SK-N-MC (cell line): Measurements from ENCODE around the gene TECPR1.

Experiments
- DNase-seq: peaks from one replicate; pipeline ENCODE4 v3.0.0-alpha.2; 2011; ENCODE audit warnings: low read depth, low spot score
- H3K27ac ChIP-seq: fragments of 200-600 bp; sonication (generic); 2 replicates; pipeline ENCODE4 v1.5.1; 2016; ENCODE audit warnings: mixed run types
- H3K36me3 ChIP-seq: fragments of 200-600 bp; sonication (generic); 2 replicates; pipeline ENCODE4 v1.6.1; 2017; ENCODE audit warnings: antibody characterized with exemption, low read length, mixed read lengths; ENCODE audit not compliant: insufficient read depth
- H3K4me3 ChIP-seq: fragments of 200-600 bp; sonication (generic); 2 replicates; pipeline ENCODE4 v1.5.1; 2016
- H3K9ac ChIP-seq: fragments of 200-600 bp; sonication (generic); 2 replicates; pipeline ENCODE4 v1.8.0; 2017; ENCODE audit warnings: mixed run types, mixed read lengths; ENCODE audit not compliant: insufficient read length
- H3K9me3 ChIP-seq: fragments of 200-600 bp; sonication (generic); 2 replicates; pipeline ENCODE4 v1.6.1; 2017; ENCODE audit warnings: low read depth, mild to moderate bottlenecking, antibody characterized with exemption, low read length, moderate library complexity, mixed read lengths
- EZH2 ChIP-seq: fragments of 200-600 bp; sonication (generic); IDR thresholded peaks from one replicate; pipeline ENCODE4 v1.6.1; 2017; ENCODE audit warnings: antibody characterized with exemption
- FOXP2 ChIP-seq: optimal IDR thresholded peaks from 2 replicates; pipeline ENCODE3; 2011; ENCODE audit warnings: mild to moderate bottlenecking, moderate library complexity; ENCODE audit not compliant: insufficient read depth; ENCODE audit errors: extremely low read length, control extremely low read depth
- POLR2AphosphoS5 ChIP-seq: IDR thresholded peaks from 2 replicates; pipeline ENCODE4 v1.6.1; 2012; ENCODE audit warnings: mild to moderate bottlenecking, low read depth, low read length, borderline replicate concordance

The TECPR1 gene

DNA sequence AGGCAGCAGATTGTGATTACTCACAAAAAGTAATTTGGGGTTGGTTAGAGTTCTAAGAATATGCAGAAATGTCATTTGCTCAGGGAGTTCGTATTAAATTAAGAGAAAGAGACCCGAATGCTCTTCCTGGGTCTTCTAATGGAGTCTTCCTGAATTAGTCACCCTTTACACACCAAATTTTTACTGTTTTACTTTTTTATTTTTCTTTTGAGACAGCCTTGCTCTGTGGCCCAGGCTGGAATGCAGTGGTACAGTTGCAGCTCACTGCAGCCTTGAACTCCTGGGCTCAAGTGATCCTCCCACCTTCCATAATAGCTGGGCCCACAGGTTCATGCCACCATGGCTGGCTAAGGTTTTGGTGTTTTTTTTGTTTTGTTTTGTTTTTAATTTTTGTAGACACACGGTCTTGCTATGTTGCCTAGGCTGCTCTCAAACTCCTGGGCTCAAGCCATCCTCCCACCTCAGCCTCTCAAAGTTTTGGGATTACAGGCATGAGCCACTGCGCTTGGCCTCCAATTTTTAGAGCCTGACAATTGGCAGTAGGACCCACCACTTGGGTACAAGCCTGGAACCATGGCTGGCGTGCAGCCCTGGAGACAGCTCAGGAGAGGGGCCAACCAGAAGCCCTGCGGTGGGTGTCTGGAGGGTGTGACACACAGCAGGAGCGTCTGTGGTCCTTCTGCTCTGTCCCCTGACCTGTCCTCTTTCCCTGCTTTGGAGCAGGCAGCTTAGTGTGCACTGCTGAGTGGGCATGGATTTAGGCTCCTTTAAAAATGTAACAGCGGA, 57.2 kb downstream of the TECPR1 start:
- DNase-seq = no peak
- H3K27ac ChIP-seq = no peak overlapping the region
- H3K4me3 ChIP-seq = no peak overlapping the region
- no peaks in the 10 kb centered on the region for H3K9me3 ChIP-seq
- peaks cover 4% of the 10 kb centered on the region; the same call in 1 of the 2 replicates for H3K36me3 ChIP-seq
- TF ChIP-seq FOXP2 (no peak), POLR2AphosphoS5 (no peak), EZH2 (no peak)
- no peak overlapping the region for H3K9ac ChIP-seq

DNA sequence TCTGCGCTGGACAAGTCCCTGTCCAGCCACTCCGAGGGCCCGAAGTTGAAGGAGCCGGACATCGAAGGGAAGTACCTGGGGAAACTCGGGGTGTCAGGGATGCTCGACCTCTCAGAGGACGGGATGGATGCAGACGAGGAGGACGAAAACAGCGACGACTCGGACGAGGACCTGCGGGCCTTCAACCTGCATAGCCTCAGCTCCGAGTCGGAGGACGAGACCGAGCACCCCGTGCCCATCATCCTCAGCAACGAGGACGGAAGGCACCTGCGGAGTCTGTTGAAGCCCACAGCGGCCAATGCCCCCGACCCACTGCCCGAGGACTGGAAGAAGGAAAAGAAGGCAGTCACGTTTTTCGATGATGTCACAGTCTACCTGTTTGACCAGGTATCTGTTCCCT, 57.8 kb downstream of the TECPR1 start:
- H3K9ac ChIP-seq = no peak overlapping the region
- TF ChIP-seq EZH2 (no peak), FOXP2 (no peak), POLR2AphosphoS5 (no peak)
- H3K27ac ChIP-seq = no peak overlapping the region
- peaks cover 4% of the 10 kb centered on the region; the same call in 1 of the 2 replicates for H3K36me3 ChIP-seq
- no peak overlapping the region for H3K4me3 ChIP-seq
- DNase-seq = no peak
- no peaks in the 10 kb centered on the region for H3K9me3 ChIP-seq

DNA sequence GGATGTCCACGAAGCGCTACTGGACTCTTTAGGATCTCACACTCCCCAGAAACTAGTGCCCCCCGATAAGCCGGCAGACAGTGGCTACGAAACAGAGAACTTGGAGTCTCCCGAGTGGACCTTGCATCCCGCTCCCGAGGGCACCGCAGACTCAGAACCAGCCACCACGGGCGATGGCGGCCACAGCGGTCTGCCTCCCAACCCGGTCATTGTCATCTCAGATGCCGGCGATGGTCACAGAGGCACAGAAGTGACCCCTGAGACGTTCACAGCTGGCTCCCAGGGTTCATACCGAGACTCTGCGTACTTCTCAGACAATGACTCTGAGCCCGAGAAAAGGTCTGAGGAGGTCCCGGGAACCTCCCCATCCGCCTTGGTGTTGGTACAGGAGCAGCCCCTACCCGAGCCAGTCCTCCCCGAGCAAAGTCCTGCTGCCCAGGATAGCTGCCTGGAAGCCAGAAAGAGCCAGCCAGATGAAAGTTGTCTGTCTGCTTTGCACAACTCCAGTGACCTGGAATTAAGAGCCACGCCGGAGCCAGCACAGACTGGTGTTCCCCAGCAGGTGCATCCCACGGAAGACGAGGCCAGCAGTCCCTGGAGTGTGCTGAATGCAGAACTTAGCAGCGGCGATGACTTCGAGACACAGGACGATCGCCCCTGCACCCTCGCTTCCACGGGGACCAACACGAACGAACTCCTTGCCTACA, 58.4 kb downstream of the TECPR1 start:
- Histone ChIP-seq H3K9me3 (no peaks in the 10 kb centered on the region), H3K4me3 (no peak overlapping the region), H3K27ac (no peak overlapping the region), H3K36me3 (peaks cover 4% of the 10 kb centered on the region; the same call in 1 of the 2 replicates), H3K9ac (no peak overlapping the region)
- TF ChIP-seq EZH2 = no peak
- no peak for DNase-seq

DNA sequence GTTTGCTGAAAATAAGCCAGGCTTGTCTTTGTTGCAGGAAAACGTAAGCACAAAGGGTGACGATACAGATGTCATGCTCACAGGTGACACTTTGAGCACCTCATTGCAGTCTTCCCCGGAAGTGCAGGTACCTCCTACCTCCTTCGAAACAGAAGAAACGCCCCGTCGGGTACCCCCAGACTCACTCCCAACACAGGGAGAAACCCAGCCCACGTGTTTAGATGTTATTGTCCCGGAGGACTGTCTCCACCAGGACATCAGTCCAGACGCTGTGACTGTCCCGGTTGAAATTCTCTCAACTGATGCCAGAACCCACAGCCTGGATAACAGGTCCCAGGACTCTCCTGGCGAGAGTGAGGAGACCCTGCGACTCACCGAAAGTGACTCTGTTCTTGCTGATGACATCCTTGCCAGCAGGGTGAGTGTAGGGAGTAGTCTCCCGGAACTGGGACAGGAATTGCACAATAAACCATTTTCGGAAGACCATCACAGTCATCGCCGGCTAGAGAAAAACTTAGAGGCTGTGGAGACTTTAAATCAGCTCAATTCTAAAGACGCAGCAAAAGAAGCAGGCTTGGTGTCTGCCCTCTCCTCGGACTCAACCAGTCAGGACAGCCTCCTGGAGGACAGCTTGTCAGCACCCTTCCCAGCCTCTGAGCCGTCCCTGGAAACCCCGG, 59.1 kb downstream of the TECPR1 start:
- Histone ChIP-seq H3K36me3 (peaks cover 4% of the 10 kb centered on the region; the same call in 1 of the 2 replicates), H3K27ac (no peak overlapping the region), H3K9me3 (no peaks in the 10 kb centered on the region), H3K9ac (no peak overlapping the region), H3K4me3 (no peak overlapping the region)
- no peak for DNase-seq
- no peak for TF ChIP-seq POLR2AphosphoS5
- no peak for TF ChIP-seq EZH2
- TF ChIP-seq FOXP2 = no peak

DNA sequence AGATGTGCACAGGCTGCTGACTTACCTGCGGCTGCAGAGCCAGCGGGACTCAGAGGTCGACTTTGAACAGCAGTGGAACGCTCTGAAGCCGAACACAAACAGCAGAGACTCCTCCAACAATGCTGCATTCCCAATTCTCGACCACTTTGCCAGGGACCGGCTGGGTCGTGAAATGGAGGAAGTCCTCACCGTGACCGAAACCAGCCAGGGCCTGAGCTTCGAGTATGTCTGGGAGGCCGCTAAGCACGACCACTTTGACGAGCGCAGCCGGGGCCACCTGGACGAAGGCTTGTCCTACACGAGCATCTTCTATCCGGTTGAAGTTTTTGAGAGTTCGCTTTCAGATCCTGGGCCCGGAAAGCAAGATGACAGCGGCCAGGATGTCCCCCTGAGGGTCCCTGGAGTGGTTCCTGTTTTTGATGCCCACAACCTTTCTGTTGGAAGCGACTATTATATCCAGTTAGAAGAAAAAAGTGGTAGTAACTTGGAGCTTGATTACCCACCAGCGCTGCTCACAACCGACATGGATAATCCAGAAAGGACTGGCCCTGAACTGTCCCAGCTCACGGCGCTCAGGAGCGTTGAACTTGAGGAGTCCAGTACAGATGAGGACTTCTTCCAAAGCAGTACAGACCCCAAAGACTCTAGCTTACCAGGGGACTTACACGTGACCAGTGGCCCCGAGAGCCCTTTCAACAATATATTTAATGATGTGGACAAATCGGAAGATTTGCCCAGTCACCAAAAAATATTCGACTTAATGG, 60.2 kb downstream of the TECPR1 start:
- H3K27ac ChIP-seq = no peak overlapping the region
- no peak for DNase-seq
- no peak overlapping the region for H3K4me3 ChIP-seq
- no peak for TF ChIP-seq EZH2
- TF ChIP-seq POLR2AphosphoS5 = no peak
- no peak for TF ChIP-seq FOXP2
- peaks cover 4% of the 10 kb centered on the region; the same call in 1 of the 2 replicates for H3K36me3 ChIP-seq
- H3K9me3 ChIP-seq = no peaks in the 10 kb centered on the region
- H3K9ac ChIP-seq = no peak overlapping the region

DNA sequence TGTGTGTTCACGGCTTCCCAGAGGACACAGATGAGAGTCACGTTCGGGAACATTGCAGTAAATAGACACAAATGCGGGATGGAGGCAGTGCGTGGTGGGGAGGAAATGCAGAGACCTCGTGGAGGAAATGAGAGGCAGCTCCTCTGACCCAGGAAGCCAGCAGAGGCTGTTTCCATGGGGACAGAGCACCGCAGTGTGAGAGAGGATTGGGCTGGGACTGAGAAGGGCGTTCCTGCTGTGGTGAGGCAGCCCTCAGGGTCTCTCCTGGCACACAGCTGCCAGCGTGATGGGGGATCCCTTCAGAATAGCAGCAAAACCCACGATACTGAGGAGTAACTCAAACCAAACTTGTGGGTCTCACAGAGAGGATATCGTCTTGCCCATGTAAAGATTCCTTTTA, 62.5 kb downstream of the TECPR1 start:
- no peak for TF ChIP-seq FOXP2
- no peak for TF ChIP-seq POLR2AphosphoS5
- TF ChIP-seq EZH2 = no peak
- no peak overlapping the region for H3K27ac ChIP-seq
- H3K9ac ChIP-seq = no peak overlapping the region
- no peaks in the 10 kb centered on the region for H3K9me3 ChIP-seq
- H3K4me3 ChIP-seq = no peak overlapping the region
- H3K36me3 ChIP-seq = peaks cover 4% of the 10 kb centered on the region; the same call in 1 of the 2 replicates
- no peak for DNase-seq

DNA sequence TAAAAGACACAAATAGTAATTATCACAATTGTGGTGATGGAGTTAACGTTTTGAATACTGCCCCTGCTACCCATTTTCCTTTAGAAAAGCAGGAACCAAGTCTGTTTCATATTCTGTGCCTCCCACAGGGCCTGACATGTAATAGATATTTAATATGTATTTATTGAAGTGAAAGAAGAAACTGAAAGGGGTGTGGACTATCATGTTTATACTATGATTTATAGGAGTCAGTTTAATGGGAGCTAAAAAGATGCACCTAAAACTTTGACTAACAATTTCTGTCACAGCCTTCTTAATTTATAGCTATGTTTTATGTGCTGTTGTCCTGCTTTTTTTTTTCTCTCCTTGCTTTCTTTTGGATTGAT, 64.9 kb downstream of the TECPR1 start:
- Histone ChIP-seq H3K4me3 (no peak overlapping the region), H3K27ac (no peak overlapping the region), H3K9ac (no peak overlapping the region), H3K36me3 (no peaks in the 10 kb centered on the region; the same call in 1 of the 2 replicates), H3K9me3 (no peaks in the 10 kb centered on the region)
- DNase-seq = no peak
- TF ChIP-seq POLR2AphosphoS5 (no peak), EZH2 (no peak)
